H4 (cell line): Measurements from ENCODE around the gene ATP1A4. TPM values are rescaled to one million over a fixed set of nuclear protein-coding genes. Genes with fewer than 3 reads are reported as not detected.

Experiments used
- DNase-seq: peaks from one replicate; pipeline ENCODE4 v3.0.0-alpha.2; 2015; ENCODE audit warnings: low spot score
- total RNA-seq: library from RNA; depleted of rRNA; stranded (reverse); fragments of >200 nt; shearing (Covaris generic); gene quantifications from 2 replicates; pipeline ENCODE4 v1.2.3, GENCODE V29; 2014

ATP1A4 gene
- total RNA-seq, 1 experiment from 2014 or later = not detected

DNA sequence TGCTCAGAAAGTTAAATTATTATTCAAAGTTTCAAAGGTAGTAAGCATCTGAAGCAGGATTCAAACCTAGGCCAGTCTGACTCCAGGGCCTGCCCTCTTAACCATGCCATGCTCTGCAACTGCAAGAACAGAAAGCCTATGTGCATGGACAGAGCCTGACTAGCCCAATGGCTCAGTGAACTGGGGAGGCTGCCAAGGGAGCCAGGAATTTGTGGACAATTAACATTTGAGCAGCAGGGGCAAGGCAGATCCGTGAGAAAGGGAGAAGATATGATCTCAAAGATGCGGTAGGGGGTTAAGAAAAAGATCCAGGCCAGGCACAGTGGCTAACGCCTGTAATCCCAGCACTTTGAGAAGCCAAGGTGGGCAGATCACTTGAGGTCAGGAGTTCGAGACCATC, 6.5 kb upstream of the ATP1A4 start:
- DNase-seq = no peak

DNA sequence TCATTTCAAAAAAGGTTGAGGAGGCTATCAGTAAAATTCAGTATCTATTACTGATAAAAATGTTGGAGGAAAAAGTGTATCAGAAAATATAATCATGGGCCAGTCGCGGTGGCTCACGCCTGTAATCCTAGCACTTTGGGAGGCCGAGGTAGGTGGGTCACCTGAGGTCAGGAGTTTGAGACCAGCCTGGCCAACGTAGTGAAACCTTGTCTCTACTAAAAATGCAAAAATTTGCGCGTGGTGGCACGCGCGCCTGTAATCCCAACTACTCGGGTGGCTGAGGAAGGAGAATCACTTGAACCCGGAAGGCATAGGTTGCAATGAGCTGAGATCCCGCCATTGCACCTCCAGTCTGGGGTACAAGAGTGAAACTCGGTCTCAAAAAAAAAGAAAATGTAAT, 5.3 kb upstream of the ATP1A4 start:
- no peak for DNase-seq

GRCh38 chr1:160148121-160148520, 3.3 kb upstream of the ATP1A4 start:
- DNase-seq = no peak

DNA sequence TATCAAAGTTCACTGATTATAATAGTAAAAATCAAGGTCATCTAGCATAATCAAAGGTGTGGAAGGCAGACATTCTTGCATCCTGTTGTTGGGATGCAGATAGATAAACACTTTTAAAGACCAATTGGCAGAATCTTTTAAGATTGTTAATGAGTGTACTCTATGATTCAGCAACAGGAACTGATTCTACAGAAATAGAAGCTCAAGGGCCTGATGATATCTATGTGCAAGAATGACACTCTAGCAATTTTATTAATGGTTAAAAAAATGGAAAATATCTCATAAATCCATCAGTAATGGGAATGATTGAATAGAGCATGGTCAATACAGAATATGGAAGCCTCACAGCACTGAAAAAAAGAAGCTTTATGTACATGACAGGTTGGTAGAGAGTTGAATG, 2.2 kb upstream of the ATP1A4 start:
- DNase-seq = no peak

DNA sequence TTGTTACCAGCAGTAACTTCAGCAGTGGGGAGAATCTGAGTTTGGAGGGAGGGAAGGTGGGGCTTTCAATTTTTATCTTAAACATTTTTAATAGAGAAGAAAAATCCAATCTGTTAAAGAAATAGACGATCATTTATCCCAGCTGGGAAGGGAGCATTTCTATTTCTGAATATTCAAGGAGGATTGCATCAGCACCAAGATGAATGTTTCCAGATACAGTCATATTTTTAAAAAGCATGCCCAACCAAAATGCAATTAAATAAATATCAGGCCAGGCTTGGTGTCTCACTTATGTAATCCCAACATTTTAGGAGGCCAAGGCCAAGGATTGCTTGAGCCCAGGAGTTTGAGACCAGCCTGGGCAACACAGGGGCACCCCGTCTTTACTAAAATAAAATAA, 1.7 kb upstream of the ATP1A4 start:
- DNase-seq = no peak

DNA sequence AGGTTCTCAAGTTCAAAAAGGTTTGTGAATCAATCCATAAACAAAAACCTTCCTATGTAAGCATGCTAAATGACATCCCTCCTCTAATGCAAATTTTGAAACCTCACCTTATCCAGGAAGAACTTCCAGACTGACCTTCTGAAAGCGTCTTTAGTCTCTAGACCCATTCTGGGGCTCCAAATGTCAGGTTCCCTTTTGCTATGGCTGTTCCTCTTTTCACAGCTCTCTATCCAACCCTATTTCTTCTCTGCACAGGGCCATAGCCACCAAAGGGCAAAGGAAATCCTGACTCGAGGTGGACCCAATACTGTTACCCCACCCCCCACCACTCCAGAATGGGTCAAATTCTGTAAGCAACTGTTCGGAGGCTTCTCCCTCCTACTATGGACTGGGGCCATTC, 3.4 kb downstream of the ATP1A4 start:
- no peak for DNase-seq

DNA sequence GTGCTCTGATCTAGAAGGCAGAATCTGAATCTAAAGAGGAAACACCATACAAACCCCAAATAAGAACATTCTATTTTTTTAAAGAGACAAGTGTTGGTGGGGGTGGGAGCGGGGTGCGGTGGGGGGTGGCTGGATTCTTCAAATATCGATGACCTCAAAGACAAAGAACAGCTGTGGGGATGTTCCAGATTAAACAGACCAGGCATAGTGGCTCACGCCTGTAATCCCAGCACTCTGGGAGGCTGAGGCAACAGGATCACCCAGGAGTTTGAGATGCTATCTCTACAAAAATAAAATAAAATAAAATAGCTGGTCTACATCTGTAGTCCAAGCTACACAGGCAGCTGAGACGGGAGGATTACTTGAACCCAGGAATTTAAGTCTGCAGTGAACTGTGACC, 5.0 kb downstream of the ATP1A4 start:
- DNase-seq = no peak

- no peak for DNase-seq
These were observed 5.8 kb downstream of the ATP1A4 start for GRCh38 chr1:160157174-160157573.

- no peak for DNase-seq
These were observed 6.6 kb downstream of the ATP1A4 start for GRCh38 chr1:160158031-160158430.

- no peak for DNase-seq
These were observed 7.1 kb downstream of the ATP1A4 start for GRCh38 chr1:160158534-160158933.

GRCh38 chr1:160159846-160160245, 8.4 kb downstream of the ATP1A4 start:
- DNase-seq = no peak

GRCh38 chr1:160161965-160162705, 10.7 kb downstream of the ATP1A4 start:
- DNase-seq = no peak

DNA sequence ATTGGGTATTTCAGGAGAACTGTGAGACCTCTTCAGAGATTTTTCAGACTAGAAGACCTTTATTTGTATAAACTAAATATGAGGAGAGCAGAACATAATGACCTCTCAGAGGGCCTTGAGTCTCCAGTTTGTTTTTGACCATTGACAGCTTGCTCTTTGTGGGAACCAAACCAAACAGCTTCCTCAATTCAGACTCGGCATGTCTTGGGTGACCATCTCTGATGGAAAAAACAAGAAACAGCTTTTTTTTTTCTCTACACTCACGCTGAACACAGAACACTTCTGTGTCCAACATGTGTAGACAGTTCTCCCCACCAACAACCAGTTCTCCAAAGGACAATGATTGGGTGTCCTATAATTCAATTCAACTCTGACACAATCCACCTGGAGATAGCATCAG, 11.5 kb downstream of the ATP1A4 start:
- DNase-seq = no peak

GRCh38 chr1:160163615-160164014, 12.2 kb downstream of the ATP1A4 start:
- DNase-seq = no peak

- no peak for DNase-seq
These were observed 12.7 kb downstream of the ATP1A4 start for GRCh38 chr1:160164121-160164520.

GRCh38 chr1:160166166-160166868, 14.9 kb downstream of the ATP1A4 start:
- no peak for DNase-seq

- no peak for DNase-seq
These were observed 15.7 kb downstream of the ATP1A4 start for GRCh38 chr1:160167056-160167455.

DNA sequence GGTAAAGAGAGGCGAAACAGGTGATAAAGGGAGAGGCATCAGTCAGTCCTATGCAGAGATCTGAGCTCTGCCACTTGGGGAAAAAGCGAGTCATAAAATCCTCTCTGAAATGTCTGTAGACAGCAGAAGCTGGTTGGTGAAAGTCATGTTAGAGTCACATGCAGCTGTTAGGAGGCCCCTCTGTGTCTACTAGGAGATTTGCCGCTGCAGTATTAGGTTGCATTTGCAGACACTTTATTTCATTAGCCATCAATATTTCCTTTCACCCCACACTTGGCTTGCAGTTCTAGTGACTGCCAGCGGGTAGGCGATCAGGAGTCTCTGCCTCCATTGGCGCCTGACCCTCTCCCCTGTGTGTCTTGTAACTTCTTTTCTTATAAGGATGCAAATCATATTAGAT, 16.2 kb downstream of the ATP1A4 start:
- DNase-seq = no peak

DNA sequence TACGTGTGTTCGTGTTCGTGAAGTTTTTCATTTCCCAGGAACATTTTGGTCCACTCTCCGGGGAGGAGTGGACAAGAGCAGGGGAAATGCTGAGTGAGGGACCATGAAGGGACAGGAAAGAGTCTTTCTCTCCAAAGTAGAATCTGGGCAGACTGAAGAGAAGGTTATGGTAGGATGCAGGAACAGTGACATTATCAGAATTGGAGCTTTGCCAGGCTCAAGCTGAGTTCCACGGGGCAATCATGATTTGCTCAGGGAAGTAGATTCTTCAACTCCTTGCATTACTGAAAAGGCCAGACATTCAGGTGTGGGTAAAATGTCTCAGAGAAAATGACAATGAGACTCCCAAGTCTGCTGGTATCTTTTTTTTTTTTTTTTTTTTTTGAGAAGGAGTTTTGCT, 16.6 kb downstream of the ATP1A4 start:
- DNase-seq = no peak

DNA sequence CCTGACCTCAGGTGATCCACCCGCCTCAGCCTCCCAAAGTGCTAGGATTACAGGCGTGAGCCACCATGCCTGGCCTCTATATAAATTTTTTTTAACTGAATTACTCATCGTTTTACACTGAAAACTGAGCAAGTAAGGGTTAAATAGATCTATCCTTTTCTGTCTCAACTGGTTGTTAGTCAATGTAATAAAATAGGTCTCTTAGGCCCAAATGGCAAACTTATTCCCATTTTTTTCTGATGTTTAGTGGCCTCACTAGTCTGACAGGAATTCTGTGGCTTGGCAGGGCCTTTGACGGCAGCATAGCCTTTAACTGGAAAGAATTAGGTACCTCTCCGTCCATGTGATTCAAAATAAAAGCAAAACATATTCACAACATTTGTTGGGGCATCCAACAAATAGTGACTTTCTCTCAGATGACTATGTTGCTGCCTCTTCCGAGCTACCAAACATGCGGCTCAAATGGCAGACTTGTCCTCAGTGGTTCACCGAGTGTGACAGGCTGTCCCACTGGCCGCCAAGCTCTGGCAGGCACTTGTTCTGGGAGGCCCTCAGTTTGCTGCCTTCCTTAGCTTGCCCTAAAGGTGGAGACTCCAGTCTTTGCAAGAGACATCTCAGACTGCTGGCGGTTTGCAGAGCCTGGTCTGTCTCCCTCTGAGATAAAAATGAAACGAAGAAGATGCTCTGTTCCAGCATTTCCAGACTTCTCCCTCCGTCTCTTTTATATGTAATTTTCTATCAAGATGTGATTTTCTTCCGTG, 17.4 kb downstream of the ATP1A4 start:
- no peak for DNase-seq

- DNase-seq = no peak
These were observed 18.4 kb downstream of the ATP1A4 start for GRCh38 chr1:160169553-160170399.

DNA sequence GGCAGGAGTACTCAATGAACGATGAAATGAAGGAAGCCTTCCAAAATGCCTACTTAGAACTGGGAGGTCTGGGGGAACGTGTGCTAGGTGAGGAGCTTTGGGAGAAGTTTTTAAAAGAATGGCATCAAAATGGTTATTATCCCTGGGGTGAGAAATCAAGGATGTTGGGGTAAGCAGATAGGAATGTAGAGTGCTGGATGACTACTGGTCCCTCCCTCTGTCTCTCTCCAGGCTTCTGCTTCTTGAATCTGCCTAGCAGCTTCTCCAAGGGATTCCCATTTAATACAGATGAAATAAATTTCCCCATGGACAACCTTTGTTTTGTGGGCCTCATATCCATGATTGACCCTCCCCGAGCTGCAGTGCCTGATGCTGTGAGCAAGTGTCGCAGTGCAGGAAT, 20.0 kb downstream of the ATP1A4 start:
- no peak for DNase-seq
